Lung microvascular endothelial cell (primary cell): ENCODE data around the gene TTC7B. TPM values are rescaled to one million over a fixed set of nuclear protein-coding genes. Genes with fewer than 3 reads are reported as not detected.

Experiments used
- DNase-seq, 2 donors: peaks; one replicate each; pipeline versions ENCODE4 v3.0.0 to v3.0.0-alpha.2; 2010; ENCODE audit warnings: low read depth in 2 of 2
- total RNA-seq: library from RNA; depleted of rRNA; stranded (reverse); fragments of >200 nt; gene quantifications from 2 replicates; pipeline ENCODE4 v1.2.1, GENCODE V29; 2014

TTC7B gene
- total RNA-seq, 1 donor from 2014 or later, result 14.7 TPM

DNA sequence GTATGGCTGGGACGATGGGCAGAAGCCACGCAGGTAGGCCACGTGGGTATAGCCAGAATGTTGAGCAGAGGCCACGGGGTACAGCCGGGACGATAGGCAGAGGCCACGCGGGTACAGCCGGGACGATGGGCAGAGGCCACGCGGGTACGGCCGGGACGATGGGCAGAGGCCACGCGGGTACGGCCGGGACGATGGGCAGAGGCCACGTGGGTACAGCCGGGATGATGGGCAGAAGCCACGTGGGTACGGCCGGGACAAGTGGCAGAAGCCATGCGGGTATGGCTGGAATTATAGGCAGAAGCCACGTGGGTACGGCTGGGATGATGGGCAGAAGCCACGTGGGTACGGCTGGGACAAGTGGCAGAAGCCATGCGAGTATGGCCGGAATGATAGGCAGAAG, 195.0 kb downstream of the TTC7B start:
- DNase-seq, result no peak

DNA sequence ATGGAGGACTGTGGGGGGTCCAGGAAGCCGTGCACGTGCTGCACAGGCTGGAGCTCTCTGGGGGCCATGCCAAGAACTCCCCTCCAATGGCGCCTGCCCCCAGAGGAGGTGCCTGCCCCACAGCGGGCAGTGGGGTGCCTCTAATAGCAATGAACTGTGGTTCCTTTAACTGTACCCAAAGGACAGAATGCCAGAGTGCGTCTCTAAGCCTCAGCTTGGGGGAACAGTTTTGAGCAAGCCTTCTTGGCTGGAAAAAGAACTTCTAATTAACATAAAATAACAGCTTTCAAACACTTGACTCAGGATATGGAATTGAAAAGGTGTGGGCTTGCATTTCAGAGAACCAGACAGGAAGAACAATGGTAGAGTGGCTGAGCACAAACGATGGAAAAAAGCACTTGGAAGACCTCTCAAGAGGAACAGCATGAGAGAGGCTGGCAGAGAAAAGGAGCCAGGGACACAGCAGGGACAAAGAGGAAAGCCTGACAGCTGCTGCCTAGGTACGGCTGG, 195.6 kb downstream of the TTC7B start:
- DNase-seq, result no peak

DNA sequence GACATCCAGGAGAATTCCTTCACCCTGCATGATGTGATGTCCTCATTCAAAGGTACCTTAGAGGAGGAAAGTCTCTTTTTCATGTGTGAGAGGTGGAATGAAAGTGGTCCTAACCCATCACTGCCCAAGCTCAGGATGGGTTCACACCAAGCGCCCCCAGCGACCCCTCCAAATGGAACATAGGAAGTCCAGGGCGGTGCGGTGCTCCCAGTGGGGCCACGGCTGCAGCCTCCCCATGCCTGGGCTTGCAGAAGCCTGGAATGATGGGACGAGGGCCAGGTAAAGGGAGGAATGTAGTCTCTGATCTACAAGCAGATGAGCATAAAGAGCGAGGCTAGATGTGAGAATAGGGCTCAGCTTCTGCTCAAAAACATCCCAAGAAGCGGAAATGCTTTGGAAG, 196.3 kb downstream of the TTC7B start:
- no peak for DNase-seq

DNA sequence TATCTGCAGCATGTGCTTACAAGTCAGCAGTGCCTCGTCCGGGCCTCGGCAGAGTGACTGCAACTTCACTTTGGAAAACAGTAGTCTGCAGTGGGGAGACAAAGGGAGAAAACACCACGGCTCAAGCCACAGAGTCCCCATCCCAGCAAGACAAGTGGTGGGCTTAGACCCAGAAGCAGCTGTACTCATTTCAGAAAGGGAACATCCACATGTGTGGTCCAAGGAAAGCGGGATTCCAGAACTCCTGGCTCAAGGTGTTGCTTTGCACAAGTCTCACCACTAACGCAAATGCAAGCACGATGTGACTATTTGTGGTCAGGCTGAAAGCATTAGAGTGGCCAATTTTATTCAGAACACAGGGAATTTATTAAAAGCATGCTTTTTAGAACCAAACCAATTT, 198.3 kb downstream of the TTC7B start:
- DNase-seq, result no peak

DNA sequence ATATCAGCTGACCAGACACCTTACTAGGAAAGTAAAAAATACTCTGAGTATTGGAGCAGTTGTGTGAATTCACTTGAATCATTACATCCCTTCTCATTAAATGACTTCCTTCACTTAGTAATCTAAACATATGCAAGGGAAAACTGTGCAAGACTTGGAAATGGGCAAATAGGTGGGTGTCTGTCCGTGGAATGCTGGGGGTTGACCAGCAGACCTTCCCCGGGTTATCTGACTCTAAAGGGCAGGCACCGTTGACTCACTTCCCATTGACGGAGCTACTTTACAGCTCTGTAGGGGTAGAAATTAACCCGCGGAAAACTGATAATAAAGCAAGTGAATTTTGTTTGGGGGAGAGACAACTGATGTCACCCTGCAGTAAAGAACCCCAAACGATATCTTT, 199.3 kb downstream of the TTC7B start:
- DNase-seq, result peak; percentile 73 to 76

DNA sequence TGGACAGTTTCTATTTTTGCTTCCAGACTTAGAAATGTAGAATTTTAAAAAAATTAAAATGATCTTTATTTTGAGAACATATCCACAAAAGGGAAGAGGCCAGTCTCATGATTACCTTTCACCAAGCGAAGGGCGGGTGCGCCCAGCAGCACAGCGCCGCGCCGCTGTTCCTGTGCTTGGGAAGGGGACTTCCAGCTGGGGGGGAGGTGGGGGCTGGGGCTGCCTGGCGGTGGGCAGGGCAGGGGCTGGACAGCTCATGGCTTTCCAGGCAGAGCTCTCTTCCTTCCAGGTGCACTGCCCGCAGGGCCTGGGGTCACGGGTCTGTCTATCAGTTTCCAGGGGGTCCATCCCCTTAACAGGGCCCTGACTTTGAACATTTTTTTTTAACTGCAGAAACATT, 199.9 kb downstream of the TTC7B start:
- DNase-seq, result peak; percentile 41 to 46

DNA sequence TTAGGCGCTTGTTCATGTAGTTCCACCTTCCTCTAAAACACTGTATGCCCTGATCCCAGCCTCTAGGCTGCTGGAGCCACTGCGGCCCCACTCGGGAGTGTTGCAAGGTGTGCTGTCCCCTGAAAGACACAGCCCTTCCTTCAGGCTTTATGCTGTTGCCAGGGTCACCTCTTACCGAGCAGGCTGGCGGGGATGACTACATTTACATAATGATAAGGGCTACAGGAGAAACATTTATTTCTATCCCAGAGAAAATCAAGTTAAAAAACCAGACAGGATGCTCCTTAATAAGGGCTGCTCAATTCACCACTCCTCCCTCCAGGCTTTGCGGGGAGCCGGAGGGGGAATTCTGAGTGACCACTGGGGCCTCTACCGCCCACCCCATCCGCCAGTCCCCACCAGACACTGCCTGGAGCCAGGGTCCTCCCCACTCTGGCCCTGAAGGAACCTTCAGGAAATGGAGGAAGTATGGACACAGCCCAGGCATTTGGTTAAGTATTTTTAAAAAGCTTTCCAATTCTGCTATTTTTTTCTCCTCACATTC, 200.6 kb downstream of the TTC7B start:
- DNase-seq, result peak in 1 of 2 donors; percentile 55

DNA sequence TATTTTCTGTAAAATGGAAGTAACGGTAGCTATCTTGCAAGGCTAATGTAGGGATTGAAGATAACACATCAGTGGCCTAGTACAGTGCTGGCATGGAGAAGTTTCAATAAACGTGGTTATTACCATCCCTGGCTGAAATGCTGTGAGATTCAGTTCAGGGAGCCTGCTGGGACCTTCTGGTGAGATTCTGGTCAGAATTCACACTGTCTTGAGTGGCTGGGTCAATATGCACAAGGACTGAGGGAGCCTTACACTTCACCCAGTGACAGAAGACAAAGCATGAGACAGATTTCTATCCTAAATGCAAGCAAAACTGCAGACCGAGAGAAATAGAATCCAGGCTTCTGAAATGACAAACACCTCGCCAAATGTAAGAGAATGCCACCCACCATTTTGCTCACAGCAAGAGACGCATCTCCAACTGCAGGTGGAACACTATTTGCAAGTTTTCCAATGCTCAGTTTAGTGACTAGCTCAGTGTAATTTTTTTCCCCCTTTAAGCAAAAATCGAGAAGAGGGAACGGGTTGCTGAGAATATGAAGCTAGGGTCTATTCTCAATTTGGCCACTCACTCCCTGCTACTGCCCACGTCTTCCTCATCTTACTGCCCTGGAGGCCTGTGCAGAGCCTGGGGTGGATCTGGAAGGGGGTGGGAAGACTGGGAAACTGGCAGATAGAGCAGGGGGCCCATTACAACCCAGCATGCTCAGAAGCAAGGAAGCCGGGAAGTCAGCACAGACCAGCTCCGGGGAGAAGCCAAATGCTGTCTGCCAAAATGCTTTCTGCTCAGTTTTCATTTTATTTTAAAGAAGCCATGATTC, 201.3 kb downstream of the TTC7B start:
- no peak for DNase-seq

DNA sequence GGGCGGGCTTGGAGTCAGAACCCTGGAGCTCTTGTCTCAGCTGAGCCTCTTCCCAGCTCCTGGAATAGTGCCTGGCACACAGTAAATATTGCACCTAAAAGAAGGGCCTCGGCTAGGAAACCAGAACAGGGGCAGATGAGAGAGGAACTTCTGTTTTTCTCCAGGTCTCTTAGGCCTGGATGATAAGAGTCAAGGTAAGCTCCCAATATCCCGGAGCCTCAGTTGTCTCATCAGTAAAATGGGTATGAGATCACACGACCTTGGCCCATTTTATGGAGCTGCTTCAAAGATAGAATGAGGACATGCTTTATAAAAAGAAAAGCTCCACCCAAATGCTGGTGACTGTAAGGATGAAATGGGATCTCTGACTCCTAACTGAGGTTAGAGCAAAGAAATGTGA, 202.2 kb downstream of the TTC7B start:
- no peak for DNase-seq

DNA sequence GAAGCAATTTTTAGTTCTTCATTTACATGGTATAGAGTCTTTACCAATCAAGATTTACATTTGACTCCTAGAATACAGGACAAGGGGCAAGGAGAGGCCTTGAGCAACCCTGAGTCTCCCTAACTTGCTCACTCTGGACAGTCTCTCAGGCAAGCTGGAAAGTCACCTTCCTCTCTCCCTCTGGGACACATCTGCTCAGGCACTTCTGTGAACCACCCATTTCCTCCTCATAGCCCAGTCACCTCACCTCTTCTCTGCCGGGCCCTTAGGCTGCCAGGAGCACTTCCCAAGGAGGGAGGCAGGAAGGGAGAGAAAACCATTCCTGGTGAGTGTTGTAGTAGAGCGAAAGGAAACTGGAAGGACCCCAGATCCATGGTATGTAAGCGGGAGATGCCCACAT, 202.8 kb downstream of the TTC7B start:
- DNase-seq, result peak in 1 of 2 donors; percentile 19

DNA sequence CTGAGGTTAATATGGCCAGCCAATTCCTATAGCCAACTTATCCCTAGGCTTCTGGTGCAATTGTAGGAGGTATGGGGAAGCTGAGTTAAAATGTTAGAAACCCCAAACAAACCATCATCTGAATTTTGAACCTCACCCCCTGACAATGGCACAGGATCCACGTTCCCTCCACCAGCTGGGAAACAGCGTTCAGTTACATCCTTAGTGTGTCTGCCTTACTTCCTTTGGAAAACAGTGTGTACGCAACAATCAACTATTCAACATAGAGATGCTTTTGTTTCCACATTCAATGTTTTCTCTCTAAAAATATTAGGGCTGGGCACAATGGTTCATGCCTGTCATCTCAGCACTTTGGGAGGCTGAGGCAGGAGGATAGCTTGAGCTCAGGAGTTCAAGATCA, 203.4 kb downstream of the TTC7B start:
- peak; percentile 23 to 88 for DNase-seq

DNA sequence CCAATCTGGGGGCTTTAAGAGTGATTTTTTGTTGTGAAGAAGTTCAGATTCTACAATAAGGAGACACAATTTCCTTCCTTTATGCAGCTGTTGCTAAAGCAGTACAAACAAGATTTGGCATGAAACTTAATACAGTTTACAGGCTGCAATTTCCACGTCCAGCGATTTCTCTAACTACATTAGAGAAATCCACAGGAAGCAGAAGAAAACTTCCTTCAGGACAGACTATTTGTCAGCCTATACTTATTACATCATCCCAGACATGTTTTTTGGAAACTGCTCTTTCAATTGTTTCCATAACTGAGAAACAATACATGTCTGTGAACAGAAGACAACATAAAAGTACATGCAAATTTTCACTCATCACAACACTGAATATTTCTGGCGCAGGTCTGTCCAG, 204.3 kb downstream of the TTC7B start:
- DNase-seq, result peak; percentile 39 to 83

DNA sequence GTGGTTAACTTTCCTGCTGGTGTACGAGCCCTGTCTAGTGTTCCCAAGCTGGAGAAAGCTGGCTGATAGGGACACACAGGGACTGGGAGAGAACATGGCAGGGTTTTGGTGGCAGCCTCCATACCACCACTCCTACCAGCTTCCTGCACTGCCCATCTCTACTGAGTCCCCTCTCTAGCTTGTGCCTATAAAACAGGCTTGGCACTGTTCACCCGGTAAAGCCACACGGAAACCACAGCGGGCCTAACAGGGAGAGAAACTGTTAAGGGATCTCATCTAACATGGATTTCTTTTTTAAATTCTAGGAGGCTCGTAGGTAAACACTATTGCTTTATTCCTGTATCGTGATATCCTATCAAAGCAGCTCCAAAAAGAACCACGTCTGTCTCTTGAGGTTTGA, 204.7 kb downstream of the TTC7B start:
- DNase-seq, result no peak

DNA sequence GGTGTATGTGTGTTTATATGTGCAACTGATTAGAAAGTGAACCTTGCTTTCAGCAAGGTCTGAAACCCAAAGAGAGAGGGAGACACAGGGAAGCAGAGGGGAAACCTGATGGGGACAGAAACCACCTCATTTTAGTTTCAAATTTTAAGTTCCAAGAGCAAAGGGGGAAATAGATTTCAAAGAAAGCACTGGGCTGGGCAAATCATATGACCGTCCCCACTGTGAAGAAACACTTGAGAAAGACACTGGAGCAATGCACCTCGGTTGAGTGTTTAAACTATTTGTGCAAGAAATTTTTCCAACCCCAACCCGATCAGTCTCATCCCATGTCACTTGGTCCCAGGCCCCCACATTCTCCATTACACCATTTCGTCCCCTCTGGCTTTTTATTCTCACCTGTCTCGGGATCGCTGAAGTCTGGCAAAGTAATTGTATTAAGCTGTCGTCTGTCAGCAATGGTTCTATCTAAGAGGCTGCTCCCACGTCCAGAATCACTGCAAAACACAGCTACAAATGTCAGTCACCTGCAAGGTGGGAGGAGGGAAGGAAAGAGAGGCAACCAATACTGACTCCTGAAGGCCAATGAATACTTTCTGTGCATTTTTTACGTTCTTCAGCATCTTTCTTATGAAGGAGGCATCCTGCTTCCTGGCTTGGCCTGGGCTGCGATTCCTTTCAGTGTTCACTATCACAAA, 205.7 kb downstream of the TTC7B start:
- no peak for DNase-seq

DNA sequence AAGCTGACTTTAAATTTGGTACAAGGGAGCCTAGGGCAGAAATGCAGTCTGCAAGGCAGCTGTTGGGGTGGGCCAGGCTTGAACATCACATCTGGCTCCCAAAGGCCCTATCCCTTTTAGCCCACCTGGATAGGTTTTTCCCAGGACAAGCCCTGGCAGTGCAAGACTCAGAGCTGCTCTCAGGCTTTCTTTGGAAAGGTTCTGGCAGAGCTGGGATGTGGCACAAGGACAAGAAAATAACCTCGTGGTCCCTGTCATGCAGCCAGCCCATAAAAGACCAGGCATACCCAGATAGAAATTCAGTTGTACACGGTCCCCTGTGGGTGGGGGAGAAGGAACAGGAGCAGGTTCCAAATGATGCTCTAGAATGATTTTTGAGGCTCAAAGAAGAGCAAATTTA, 206.9 kb downstream of the TTC7B start:
- DNase-seq, result no peak

DNA sequence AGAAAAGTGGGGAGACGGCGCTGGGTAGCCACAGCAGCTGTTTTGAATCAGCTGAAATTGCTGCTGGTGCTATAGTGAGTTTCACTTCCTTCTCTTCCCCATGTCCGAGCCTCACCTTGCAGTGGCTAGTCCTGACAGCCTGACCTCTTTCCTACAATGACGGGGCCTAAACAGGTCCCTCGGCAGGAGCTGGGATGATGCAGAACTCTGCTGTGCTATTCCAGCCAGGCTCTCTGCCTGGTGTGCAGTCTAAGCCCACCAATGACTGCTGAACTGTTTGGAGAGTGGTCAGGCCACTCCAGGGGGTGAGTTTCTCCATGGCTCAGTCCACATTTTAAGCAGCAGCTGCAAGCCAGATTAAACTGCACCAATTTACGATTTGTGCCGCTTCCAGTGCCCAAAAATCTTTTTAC, 207.3 kb downstream of the TTC7B start:
- no peak for DNase-seq

DNA sequence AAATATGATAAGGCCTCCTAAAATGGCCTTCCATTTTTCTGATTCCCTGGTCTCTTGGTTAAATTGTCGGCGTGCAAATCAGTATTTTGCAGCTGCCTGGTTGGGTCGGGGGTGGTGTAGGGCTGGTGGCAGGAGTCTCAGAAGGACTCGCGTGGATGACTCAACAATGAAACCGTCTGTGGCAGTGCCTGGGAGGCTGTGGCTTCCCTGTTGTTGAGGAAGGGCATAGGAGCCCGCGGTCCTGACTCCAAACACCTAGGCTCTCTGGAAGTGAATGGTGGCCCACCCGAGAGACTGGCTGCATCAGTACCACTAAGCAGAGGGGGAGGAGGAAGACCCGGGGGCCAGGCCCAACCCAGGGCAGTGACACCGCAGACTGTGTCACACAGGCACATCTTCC, 207.9 kb downstream of the TTC7B start:
- no peak for DNase-seq

DNA sequence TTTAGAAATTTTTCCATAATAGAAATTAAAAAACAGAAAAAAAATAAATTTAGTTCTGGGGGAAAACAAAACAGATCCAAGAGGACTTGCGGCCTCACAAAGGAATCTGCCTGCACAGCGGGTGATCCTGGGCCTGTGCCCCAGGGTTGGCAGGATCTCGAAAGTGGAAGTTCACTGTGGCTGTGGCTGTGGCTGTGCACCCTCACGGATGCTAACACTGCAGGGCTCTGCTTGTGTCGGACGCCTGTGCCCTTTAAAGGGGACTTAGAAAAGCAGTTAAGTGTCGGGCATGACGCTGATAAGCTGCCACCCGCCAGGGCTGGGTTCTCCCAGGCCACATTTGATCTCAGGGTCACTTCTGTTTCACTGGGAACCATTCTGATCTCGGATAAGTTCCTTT, 209.1 kb downstream of the TTC7B start:
- no peak for DNase-seq

DNA sequence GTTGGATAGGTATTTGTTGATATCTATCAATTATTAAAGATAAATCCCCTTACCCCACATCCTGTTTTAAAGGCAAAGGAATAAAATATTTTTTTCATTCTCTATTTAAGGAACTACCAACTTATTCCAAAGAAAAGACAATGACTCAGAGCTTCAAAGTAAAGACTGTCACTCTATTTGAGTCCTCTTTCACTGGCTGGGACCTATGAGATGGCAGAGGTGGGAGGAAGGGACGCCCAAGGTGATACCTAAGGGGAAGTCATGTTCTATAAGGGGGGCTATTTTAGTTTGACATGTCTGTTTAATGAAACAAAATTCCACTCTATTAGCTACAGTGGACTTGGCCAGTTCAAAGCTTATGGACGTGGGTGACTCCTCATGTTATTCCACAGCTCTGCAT, 209.8 kb downstream of the TTC7B start:
- DNase-seq, result no peak

DNA sequence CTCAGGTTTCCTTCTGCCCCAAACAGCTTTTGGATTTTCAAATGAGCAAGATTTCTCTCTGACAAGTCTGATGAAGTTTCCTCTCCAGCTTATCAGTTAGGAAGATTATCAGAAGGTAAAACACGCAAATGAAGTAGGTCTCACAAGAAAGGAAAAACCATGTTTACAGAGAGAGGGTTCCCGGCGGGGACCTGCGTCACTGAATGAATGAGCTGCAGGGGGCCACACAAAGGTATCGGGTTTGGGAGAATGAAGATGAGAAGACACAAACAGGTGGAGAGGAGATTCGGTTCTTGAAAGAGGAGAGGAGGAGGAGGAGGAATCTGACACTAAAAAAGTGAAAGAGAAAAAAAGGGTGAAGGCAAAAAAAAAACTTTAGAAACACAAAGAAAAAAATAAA, 210.8 kb downstream of the TTC7B start:
- DNase-seq, result no peak

DNA sequence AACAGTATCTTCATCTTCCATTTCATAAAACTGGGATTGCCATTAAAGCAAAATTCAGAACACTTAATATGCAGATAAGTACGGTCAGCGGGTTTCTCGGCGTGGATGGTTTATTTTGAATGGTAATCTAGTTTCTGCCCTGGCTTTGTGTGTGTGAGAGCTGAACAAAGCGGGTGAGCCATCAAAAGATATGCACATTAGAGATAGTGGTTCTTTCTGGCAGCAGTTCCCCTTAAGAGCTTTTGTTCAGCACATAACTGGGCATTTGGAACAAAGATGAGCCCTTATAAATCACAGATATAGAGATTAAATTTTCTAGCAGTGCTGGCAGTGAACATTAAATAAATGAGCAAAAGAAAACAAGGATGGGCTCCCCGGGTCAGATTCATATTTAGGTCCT, 211.9 kb downstream of the TTC7B start:
- DNase-seq, result peak in 1 of 2 donors; percentile 52

DNA sequence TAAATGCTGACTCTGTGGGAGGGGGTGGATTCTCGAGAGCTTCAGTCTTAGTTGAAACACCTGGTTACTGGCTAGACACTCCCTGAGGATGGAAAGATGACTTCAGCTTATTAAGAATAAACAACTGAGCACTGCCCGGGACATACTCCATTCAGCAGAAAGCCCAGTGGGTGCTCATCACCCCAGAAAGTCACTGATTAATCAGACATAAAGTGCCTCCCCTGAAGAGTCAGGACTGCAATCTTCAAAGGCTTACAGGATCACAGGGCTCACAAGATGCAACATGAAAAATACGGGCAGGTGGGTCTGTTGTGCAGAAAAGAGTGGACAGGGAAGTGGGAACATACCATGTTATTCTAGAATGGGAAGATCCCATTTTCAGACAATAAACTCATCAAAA, 212.4 kb downstream of the TTC7B start:
- DNase-seq, result no peak

DNA sequence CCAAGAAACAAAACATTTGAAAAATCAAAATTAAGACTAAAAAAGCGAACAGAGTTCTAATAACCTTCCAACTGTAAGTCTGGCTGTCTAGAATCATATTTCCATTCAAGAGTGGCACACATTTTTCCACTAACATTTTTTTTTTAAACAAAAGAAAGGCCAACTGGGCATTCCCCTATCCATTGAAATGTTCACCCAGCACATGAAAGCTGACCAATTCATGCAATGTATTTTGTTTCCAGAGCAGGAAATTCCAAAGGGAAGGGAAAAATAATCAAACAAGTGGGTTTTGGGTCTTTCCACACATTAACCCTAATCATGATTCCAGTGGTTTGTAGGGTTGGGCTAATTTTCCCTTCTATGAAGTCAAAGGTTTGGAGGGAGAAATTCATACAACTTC, 212.9 kb downstream of the TTC7B start:
- peak; percentile 33 to 91 for DNase-seq
